ENCODE results near the gene PAK4.

Gene PAK4

DNA sequence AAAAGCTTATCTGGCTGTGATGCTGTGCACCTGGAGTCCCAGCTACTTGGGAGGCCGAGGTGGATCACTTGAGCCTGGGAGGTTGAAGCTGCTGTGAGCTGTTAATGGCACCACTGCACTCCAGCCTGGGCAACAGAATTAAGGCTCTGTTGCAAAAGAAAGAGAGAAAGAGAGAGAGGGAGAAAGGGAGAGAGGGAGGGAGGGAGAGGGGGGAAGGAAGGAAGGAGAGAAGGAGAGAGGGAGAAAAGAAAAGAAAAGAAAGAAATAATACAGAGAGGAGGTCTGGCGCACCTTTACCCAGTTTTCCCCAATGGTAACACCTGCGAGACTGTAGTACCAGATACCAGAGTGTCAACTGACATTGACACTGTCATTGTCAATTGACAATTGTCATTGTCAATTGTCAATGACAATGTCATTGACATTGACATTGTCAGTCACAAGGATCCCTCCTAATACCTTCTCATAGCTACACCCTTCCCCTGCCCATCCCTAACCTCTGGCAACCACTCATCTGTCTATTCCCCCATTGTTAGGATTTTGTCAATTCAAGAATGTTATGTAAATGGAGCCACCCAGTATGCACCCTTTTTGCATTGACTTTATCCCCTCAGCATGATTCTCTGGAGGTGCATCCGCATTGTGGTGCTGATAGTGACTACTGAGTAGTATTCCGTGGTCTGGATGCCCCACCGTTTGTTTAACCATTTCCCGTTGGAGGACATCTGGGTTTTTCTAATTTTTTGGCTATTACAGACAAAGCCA lies 21.3 kb downstream of the PAK4 start:
- no peak for DNase-seq (ENCODE audit: low read depth)

DNA sequence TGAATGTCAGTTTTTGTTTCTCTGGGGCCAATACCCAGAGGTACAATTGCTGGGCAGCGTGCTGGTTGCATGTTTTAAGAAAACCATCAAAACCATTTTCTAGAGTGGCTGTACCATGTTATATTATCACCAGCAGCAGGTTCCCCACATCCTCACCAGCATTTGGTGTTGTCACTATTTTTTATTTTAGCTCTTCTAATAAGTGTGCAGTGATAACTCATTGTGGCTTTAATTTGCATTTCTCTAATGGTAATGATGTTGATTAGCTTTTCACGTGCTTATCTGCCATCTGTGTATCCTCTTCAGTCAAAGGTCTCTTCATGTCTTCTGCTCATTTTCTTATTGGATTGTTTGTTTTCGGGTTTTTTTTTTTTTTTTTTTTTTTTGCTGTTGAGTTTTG lies 21.9 kb downstream of the PAK4 start:
- DNase-seq (ENCODE audit: low read depth) = no peak

DNA sequence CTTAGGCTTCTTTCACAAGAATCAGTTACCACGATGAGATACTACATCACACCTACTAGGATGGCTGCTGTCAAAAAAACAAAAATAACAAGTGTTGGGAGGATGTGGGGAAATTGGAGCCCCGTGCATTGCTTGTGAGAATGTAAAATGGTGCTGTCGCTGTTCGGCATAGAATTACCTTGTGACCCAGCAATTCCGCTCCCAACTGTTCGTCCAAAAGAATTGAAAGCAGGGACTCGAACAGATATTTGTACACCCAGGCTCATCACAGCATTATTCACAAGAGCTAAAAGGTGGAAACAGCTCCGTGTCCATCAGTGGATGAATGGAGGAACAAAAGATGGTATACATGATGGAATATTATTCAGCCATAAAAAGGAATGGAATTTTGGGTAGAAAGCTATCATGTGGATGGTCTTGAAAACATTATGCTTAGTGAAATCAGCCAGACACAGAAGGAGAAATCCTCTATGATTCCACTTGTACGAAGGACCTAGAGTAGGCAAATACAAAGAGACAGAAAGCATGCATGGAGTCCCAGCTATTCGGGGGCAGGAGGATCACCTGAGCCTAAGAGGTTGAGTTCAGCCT lies 23.4 kb downstream of the PAK4 start:
- no peak for DNase-seq (ENCODE audit: low read depth)

DNA sequence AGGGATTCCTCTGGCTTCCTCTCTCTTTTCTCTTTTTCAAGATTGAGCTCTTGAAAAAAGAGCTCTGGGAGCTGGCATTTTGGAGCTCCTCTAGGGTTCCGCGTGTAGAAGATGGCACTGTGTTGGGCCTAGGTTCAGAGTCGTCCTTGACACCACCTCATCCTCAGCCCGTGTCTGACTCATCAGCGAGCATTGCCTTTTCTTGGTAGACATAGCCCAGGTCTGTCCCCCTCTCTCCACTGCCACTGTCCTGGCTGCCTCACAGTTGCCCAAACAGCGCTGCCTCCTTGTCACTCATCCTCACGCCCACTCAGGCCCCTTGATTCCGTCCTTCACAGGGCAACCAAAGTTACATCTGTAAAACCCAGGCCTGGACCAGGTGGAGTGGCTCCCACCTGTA lies 24.6 kb downstream of the PAK4 start:
- no peak for DNase-seq (ENCODE audit: low read depth)

DNA sequence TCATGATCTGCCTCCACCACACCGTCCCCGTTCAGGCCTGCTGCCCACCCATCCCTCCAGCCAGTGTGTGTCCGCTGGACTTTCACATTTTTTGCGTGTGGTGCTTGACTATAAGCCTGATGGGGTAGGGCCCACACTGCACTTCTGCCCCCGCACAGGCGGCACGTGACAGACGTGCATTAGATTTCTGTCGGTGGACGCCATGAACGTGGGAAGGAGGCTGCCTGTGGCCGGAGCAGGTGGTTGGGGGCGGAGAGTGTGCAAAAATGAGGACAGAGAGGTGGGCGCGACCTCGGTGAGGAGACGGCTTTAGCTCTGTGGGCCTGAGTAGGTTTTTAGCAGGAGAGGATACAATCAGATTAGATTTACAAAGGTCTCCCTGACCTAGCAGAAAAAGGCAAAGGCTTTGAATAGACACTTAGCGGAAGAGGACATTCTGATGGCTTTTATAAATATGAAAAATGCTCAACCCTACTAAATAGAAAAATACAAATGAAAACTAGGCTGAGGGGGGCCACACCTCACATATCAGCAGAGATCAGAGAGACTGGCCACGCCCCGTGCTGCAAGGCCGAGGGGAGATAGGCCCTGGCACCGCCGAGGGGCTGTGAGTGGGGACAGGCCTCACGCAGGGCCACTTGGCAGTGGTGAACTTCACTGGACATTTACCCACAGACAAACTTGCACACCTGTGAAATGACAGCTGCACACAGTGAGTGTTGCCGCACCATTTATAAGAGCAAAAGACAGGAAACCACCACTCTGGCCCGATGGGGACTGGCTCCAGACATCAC lies 25.4 kb downstream of the PAK4 start:
- DNase-seq (ENCODE audit: low read depth) = no peak

DNA sequence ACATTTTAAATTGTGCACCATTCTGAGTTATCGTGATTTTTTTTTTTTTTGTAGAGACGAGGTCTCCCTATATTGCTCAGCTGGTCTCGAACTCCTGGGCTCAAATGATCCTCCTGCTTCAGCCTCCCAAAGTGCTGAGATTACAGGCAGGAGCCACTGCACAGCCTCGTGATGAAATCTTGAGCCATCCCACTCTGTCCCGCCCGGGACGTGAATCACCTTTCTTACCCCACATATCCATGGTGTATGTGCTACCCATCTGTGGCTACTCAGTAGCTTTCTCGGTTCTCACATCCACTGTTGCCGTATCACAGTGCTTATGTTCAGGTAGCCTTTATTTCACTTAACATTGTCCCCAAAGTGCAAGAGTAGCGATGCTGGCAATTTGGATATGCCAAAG lies 26.5 kb downstream of the PAK4 start:
- no peak for DNase-seq (ENCODE audit: low read depth)

DNA sequence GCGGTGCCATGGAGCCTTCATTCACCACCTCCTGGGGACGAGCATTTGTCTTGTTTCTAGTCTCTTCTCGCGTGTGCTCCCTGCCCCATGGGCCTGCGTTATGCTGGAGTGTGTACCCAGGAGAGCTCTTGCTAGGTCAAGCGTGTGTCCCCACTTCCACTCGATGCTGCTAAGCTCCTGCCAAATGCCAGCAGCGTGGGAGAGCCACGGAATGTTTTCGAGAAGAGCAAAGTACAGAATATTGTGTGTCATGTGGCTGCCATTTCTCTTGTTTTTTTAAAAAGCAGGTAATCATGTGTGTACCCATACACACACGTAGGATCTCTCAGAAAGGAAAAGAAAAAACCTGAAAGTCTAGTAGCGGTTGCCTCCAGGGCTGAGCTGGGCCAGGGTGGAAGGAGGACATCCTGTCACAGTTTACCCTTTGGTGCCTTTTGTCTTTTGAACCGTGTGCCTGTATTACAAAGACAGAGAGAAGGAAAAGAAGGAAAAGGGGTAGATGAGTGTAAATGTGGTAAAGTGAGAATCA lies 28.6 kb downstream of the PAK4 start:
- no peak for DNase-seq (ENCODE audit: low read depth)

DNA sequence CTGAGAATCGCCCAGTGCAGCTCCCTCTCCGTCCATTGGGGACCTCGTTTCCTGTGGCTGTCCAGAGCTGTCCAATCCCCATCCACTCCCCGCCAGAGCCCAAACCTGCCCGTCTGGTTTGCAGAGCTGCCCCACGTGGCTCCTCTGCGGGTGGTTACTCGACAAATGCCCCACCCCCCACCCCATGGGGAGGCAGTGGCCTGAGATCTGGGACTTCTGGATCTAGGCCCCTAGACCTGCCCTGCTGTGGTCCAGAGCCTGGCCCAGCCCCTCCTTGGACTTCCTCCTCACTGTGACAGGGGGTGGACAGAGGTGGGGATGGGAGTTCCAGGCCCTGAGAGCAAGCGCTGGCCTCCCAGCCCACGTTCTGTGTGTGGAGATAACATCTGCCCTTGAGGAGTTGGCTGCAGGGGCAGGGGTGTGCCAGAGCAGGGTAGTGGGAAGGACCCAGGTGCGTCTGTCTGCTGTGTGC lies 29.1 kb downstream of the PAK4 start:
- no peak for DNase-seq (ENCODE audit: low read depth)

DNA sequence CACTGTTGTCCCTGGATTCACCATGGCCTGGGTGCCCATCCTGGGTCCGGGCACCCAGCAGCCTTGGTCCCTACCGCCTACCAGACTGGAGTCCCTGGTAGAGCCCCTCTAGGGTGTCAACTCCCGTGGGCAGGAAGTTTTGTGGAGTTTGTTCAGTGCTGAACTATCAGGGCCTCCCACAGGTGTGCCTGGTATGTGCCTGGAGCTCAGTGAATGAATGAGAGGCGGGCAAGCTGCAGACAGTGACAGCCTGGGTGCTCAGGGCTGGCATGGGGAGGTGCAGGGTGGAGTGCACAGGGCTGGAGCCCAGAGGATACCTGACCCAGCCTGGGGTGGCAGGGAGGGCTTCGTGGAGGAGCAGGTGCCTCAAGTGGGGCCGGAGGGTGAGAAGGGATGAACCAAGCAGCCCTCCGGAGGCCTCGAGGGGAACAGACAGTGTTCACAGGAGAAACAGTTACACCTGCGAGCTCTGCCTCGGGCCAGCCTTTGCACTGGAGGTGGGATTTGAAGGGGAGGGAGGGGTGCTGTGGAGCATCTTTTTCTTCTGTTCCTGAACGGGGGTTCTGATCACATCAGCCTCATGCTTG lies 29.6 kb downstream of the PAK4 start:
- no peak for DNase-seq (ENCODE audit: low read depth)

DNA sequence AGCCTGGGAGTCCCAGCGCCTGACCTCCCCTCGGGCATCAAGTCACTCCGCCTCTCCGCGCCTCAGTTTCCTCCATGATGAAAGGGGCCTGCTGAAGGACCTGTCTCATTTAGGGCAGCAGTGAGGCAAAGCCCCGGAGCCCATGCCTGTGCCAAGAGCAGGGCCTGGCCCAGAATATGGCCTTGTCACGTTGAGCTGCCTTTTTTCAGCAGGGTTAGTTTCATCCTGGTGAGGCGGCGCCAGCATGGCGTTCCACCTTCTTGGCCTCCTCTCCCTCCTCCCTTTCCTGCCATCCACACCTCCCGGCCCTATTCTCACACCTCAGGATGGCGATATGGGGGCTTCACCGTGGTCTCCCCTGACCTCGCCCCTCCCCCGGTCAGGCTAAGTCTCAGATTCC lies 30.2 kb downstream of the PAK4 start:
- DNase-seq (ENCODE audit: low read depth) = no peak

DNA sequence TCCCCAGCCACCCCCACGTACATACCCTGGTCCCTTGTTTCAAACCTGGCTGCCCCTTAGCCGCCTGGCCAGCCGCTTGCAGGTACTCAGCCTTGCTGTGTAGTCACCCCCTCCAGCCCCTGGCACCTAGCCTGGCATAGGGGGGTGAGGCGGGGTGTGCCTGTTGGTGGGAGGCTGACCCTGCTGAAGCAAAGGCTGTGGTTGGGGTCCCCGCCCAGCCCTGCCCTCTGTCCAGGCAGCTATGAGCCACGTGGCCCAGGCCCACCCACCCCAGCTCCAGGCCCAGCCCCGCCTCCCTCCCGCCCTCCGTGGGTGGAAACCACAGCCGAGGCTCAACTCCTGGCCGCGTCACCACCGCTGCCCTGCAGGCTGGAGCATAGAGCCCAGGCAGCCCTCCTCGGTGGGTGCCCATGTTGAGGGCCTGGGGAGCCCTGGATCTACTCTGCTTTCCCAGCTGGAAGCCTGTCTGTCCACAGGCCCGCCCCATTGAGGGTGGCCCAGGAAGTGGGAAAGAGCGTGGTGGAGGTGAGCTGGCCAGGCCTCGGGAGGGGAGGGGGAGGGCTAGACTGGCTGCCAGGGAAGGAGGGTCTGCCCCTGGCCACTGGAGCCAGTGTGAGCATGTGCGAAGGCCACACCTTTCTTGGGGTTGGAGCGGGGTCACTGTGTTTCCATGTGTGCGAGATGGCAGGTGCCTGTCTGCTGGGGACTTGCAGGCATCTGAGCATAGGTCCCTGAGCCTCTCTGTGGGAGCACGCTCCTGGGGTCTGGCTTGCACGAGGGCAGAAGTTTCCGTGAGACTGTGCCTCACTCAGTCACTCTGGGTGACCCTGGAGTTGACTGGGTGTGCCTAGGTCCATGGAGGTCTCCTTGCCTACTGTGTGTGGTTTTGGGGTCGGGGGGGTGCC lies 31.0 kb downstream of the PAK4 start:
- DNase-seq (ENCODE audit: low read depth) = no peak

DNA sequence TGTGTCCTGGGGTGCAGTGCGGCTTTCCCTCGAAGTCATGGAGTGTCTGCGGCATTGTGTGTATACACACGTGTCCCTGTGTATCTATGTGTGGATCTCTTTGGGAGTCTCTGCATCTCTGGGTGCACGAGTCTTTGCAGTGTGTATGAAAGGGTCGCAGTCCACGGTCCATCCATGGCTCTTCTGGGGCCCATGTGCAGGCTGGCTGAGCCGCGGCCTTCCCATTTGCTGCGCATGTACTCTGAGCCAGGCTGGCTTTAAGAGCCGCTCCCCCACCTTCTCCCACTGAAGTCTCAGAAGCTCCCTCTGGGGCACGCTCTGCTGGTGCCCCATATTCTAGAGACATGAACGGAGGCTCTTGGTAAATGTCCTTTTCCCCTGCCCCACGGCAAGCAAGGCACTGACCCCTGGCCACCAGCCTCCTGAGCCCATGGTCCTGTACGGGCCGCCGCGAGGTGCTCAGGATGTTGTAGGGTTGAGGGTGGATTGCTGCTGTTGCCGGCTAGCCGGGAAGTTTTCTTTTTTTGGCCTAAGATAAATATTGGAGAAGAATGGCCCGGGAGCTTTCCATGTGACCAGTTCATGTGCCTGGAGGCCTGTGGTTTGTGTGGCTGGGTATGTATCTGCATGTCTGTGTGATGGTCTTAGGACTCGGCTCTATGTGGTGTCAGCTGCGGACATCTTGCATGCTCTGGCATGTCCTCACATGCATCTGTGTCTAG lies 31.9 kb downstream of the PAK4 start:
- DNase-seq (ENCODE audit: low read depth) = no peak

DNA sequence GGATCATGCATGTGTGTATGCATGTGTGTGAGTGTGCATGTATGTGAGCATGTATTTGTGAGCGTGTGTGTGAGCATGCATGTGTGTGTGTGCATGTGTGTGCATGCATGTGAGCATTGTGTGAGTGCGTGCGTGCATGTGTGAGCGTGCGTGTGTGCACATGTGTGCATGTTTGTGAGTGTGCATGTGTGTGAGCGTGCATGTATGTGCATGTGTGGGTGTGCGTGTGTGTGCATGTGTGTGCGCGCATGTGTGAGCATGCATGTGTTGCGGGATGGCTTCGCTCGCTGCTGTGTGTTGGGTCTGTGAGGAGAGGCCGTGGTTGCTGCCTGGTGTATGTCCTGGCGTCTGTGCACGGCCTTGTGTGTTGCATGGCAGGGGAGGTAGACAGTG lies 32.4 kb downstream of the PAK4 start:
- no peak for DNase-seq (ENCODE audit: low read depth)

DNA sequence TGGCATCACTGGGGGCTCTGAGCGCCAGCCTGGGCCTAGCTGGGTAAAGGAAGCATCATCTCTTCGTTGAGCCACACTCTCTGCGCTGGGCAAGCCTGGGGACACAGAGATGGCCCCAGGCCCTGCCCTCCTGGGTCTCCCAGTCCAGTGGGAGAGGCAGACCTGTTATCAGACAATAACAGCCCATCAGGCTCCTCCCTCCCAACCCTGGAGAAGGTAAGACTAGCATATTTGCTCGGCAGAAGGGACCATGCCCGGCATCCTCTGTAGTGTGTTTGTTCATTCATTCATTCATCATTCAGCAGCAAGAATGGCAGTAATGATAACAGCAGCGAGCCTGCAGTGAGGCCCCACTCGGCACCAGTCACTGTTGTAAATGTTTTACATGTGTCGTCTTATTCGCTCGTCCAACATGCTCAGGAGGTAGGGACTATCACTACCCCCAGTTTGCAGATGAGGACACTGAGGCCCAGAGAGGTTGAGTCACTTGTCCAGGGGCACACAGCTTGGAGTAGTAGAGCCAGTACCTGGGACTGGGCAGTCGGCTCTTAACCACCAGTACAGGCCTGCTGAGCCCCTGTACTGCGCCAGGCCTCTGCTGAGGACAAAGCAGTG lies 33.2 kb downstream of the PAK4 start:
- no peak for DNase-seq (ENCODE audit: low read depth)

DNA sequence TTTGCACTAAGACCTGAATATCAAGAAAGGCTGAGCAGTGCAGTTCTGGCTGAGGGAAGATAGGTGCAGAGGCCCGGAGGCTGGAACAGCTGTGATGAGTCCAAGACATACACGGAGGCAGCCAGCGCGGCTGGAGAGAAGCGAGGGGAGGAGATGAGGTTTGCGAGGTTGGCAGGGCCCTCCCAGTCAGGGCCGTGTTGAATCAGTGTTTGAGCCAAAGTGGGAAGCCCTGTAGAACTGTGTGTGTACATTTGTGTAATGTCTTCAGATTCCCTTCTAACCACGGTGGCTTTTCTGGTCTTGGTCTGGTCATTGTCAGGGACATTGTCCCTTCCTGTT lies 34.9 kb downstream of the PAK4 start:
- peak; percentile 76 for DNase-seq (ENCODE audit: low read depth)

DNA sequence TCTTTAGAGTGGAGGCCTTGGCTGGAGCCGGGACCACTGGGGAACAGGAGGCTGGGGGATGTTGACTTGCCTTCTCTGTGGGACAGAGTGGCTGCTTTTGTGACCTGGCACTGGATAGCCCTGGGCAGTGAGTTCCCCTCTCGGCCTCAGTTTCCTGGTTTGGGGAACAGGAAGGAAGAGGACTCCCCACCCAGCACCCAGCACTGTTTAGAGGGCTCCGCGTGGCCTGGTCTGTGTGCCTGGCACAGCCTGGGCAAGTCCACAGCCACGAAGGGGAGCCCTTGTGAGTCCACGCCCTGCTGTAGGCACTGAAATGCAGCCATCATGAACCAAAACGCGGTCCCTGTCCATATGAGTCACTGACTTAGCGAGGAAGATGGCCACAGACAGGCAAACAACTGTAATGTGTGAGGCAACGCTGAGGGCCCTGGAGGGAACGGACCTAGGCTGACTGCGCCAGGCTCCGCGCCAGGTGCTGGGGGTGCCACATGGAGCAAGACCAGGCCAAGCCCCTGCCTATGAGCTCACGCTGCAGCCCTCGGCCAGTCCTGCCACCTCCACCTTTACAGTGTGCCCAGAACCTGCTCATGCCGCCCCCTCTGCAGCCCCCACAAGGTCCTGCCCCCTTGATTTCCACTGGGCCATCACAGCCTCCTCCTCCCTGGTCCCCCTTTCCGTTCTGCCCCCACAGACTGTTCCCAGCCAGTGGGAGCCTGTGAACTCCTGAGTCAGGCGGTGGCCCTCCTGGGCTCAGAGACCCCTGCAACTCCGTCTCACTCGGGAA lies 35.5 kb downstream of the PAK4 start:
- DNase-seq (ENCODE audit: low read depth) = peak; percentile 80

DNA sequence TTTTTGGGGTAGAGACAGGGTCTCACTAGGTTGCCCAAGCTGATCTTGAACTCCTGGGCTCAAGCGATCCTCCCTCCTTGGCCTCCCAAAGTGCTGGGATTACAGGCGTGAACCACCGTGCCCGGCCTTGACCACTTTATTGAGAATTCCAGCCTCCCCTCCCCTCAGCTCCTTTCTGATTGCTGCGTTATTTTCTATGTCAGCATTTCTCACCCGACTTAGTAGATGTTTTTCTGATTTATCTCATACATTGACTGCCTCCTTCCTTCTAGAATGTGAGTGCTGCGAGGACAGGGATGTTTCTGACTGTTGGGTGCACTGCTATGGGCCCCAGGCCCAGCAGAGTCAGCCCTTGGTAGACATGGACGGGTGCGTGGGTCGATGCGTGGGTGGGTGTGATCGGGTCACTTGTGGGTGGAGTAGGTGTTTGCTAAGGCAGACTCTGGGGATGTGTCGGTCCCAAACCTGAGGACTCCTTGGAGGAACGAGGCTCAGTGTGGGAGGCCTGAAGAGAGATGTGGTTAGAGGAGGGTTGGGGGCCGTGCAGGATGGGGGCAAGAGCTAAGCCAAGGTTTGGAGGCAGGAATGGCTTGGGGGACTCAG lies 37.0 kb downstream of the PAK4 start:
- DNase-seq (ENCODE audit: low read depth) = no peak

DNA sequence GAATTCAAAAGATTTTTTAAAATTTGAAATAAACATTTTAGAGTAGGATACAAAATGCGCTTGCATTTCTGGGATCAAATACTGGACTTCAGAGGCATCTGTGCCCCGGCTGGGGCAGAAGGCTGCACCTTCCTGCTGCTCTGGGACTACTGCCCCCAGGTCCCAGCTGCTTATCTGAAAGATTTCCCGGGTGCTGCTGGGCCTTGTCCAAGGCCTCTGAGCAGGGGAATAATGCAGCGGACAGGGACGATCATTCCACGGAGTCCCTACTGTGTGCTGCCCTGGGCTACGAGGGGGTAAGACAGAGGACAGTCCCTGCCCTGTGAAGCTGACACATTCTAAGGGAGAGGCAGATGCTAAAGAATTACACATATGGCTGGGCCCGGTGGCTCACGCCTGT lies 38.0 kb downstream of the PAK4 start:
- DNase-seq (ENCODE audit: low read depth) = no peak

DNA sequence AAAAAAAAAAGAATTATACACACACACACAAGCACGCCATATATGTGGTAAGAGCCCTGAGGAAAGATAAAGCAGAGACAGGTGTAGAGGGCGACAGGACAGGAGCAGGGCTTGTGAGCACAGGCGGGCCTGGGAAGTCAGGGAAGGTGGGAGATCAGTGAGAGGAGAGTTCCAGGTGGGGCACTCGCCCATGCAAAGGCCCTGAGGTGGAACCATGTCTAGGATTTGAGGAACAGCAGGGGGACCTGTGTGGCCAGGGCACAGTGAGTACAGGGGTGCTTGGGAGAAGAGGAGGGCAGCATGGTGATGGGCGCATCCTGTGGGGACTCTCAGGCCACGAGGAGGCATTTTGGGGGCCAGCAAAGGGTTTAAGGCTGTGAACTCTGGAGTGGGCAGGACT lies 38.7 kb downstream of the PAK4 start:
- DNase-seq (ENCODE audit: low read depth) = no peak
